ENCODE measurements around the gene ZNF813.

ZNF813 gene

GRCh38 chr19:53520547-53521372 lies 53.2 kb downstream of the ZNF813 start (continued):
- TF ChIP-seq ZEB2 (tag by site-specific recombination; IDR thresholded peaks at IDR 0.05) (peak; percentile 45; the same call in 1 of the 2 replicates), ZSCAN5A (tag by site-specific recombination; IDR thresholded peaks at IDR 0.05) (no peak), TSHZ1 (tag by site-specific recombination; IDR thresholded peaks at IDR 0.05; ENCODE audit: borderline replicate concordance) (no peak), ZBTB7A (tag by site-specific recombination; IDR thresholded peaks at IDR 0.05; ENCODE audit: low read depth) (no peak), ZNF701 (tag by site-specific recombination; IDR thresholded peaks at IDR 0.05) (no peak), BCL11A (tag by site-specific recombination; IDR thresholded peaks at IDR 0.05; ENCODE audit: low read depth) (no peak; the same call in 1 of the 2 replicates), ZNF184 (tag by site-specific recombination; IDR thresholded peaks at IDR 0.05) (no peak), ZNF341 (tag by site-specific recombination; IDR thresholded peaks at IDR 0.05; ENCODE audit: low read depth) (peak; percentile 58), ZNF366 (tag by site-specific recombination; conservative IDR thresholded peaks at IDR 0.05) (no peak), TCF7L2 (IDR thresholded peaks at IDR 0.05; ENCODE audit: borderline replicate concordance, low read depth, low read length) (no peak), ZNF645 (tag by site-specific recombination; IDR thresholded peaks at IDR 0.05) (no peak), ZXDB (tag by site-specific recombination; IDR thresholded peaks at IDR 0.05) (peak; percentile 82), ZNF560 (tag by site-specific recombination; IDR thresholded peaks at IDR 0.05; ENCODE audit: borderline replicate concordance) (no peak), ZNF23 (tag by site-specific recombination; IDR thresholded peaks at IDR 0.05; ENCODE audit: borderline replicate concordance) (no peak), ZNF426 (tag by site-specific recombination; IDR thresholded peaks at IDR 0.05) (no peak), ZNF747 (tag by site-specific recombination; IDR thresholded peaks at IDR 0.05) (no peak), ZNF302 (tag by site-specific recombination; IDR thresholded peaks at IDR 0.05; ENCODE audit: low read depth) (no peak), PRDM4 (tag by site-specific recombination; IDR thresholded peaks at IDR 0.05) (no peak), ZNF24 (tag by site-specific recombination; IDR thresholded peaks at IDR 0.05) (no peak; the same call in none of the 2 replicates), SP3 (tag by site-specific recombination; IDR thresholded peaks at IDR 0.05) (peak; percentile 80), ZNF221 (tag by site-specific recombination; IDR thresholded peaks at IDR 0.05; ENCODE audit: borderline replicate concordance) (0 out of 2 replicates have a peak, but pooled peaks have one; percentile 42), ZNF311 (tag by site-specific recombination; IDR thresholded peaks at IDR 0.05; ENCODE audit: borderline replicate concordance) (no peak), CTCF (tag by site-specific recombination; IDR thresholded peaks at IDR 0.05) (no peak), KLF8 (tag by site-specific recombination; IDR thresholded peaks at IDR 0.05) (peak; percentile 68), YY1 (tag by site-specific recombination; IDR thresholded peaks at IDR 0.05) (peak; percentile 83), KLF1 (tag by site-specific recombination; IDR thresholded peaks at IDR 0.05) (peak; percentile 39), ZNF610 (tag by site-specific recombination; IDR thresholded peaks at IDR 0.05; ENCODE audit: borderline replicate concordance) (peak; percentile 37; the same call in 1 of the 2 replicates), ZNF175 (tag by site-specific recombination; IDR thresholded peaks at IDR 0.05) (no peak), BCL11B (tag by site-specific recombination; IDR thresholded peaks at IDR 0.05; ENCODE audit: low read depth) (no peak), ZNF791 (tag by site-specific recombination; IDR thresholded peaks at IDR 0.05) (no peak)

All from HEK293 (cell line).